H54 (cell line): Measurements from ENCODE around the gene PDGFA.

Experiments
- DNase-seq: peaks from one replicate; pipeline ENCODE4 v3.0.0; 2011; ENCODE audit warnings: low spot score, mixed read lengths; ENCODE audit not compliant: insufficient read length
- FAIRE-seq: peaks from 3 replicates; lab custom pipeline; 2011; peaks lifted over from hg19 to GRCh38; lab: Jason Lieb, UNC
- POLR2A ChIP-seq: IDR thresholded peaks from 2 replicates; pipeline ENCODE4 v1.6.1; 2011; ENCODE audit warnings: low read depth, mild to moderate bottlenecking, low read length

PDGFA gene

GRCh38 chr7:464454-465401 is 54.9 kb downstream of the PDGFA start:
- no peak for FAIRE-seq
- DNase-seq, result no peak
- TF ChIP-seq POLR2A, result no peak

- DNase-seq (no peak), FAIRE-seq (no peak)
- no peak for TF ChIP-seq POLR2A
Observed at GRCh38 chr7:463817-464453, 55.7 kb downstream of the PDGFA start.

- DNase-seq (no peak), FAIRE-seq (no peak)
- no peak for TF ChIP-seq POLR2A
Observed at GRCh38 chr7:463362-463781, 56.3 kb downstream of the PDGFA start.

- FAIRE-seq, result no peak
- TF ChIP-seq POLR2A, result no peak
Observed at GRCh38 chr7:462173-463103, 57.2 kb downstream of the PDGFA start.

GRCh38 chr7:461453-462172 is 58.0 kb downstream of the PDGFA start:
- no peak for FAIRE-seq
- TF ChIP-seq POLR2A, result no peak
- no peak for DNase-seq

More at GRCh38 chr7:462173-463103, 57.2 kb downstream of the PDGFA start:
- no peak for DNase-seq

GRCh38 chr7:461117-461452 is 58.6 kb downstream of the PDGFA start:
- FAIRE-seq (no peak), DNase-seq (no peak)
- no peak for TF ChIP-seq POLR2A

GRCh38 chr7:460374-461116 is 59.1 kb downstream of the PDGFA start:
- FAIRE-seq (no peak), DNase-seq (no peak)
- no peak for TF ChIP-seq POLR2A

GRCh38 chr7:459584-460373 is 59.9 kb downstream of the PDGFA start:
- FAIRE-seq, result no peak
- no peak for TF ChIP-seq POLR2A
- no peak for DNase-seq

- DNase-seq (no peak), FAIRE-seq (no peak)
- no peak for TF ChIP-seq POLR2A
Observed at GRCh38 chr7:458511-459245, 61.0 kb downstream of the PDGFA start.

GRCh38 chr7:457814-458510 is 61.7 kb downstream of the PDGFA start:
- FAIRE-seq, result no peak
- TF ChIP-seq POLR2A, result no peak
- DNase-seq, result no peak
